Spleen (tissue), 7 donors: ENCODE measurements around the gene DMRT1.

Experiments
- CTCF ChIP-seq, 11 experiments: fragments of 200-600 bp in 7 of 11; fragments of 450-650 bp in 4 of 11; sonication (generic) in 4 of 11; IDR thresholded peaks in 8 of 11; conservative IDR thresholded peaks in 3 of 11; 1 replicate in 7 of 11; 2 replicates in 4 of 11; pipeline versions ENCODE4 v1.4.0 to v1.8.0; 2016 to 2021; ENCODE audit warnings: antibody characterized with exemption in 11 of 11, inconsistent platforms in 4 of 11, mild to moderate bottlenecking in 1 of 11
- POLR2A ChIP-seq, 3 donors: fragments of 450-650 bp; IDR thresholded peaks; one replicate each; pipeline ENCODE4 v1.5.1; 2017; ENCODE audit warnings: antibody characterized with exemption in 3 of 3, mild to moderate bottlenecking in 1 of 3
- POLR2AphosphoS5 ChIP-seq, 3 donors: sonication (generic); formaldehyde crosslinking; IDR thresholded peaks; one replicate each; pipeline ENCODE4 v1.5.1; 2017; ENCODE audit warnings: antibody characterized with exemption in 3 of 3
- donor health status: DM: no; HTN: no; CAD: no; lungs with moderate emphysema.
- donor health status: DM: no; HTN: no; CAD: no.
- donor health status: DM: no; HTN: no; CAD: no.

GRCh38 chr9:971901-972500 is 130.5 kb downstream of the DMRT1 start:
- TF ChIP-seq POLR2A (IDR thresholded peaks at IDR 0.05): no peak
- peak in 1 of 11 experiments; percentile 10 for TF ChIP-seq CTCF (IDR thresholded peaks at IDR 0.05 in 8 of 11, conservative IDR thresholded peaks at IDR 0.05 in 3 of 11)
- no peak for TF ChIP-seq POLR2AphosphoS5 (IDR thresholded peaks at IDR 0.05)
